ENCODE data around the gene SEMA3D.
"Not testable (repeated sequence)": the region's sequence is repeated elsewhere in the genome, so short reads cannot be mapped to it uniquely, and the experiment has no call there.

Gene SEMA3D

GRCh38 chr7:85023066-85023712, 163.7 kb downstream of the SEMA3D start:
- peak; percentile 88 for FAIRE-seq

- FAIRE-seq = no peak
Measured at GRCh38 chr7:85022064-85022697, 164.7 kb downstream of the SEMA3D start.

GRCh38 chr7:85021101-85021704, 165.7 kb downstream of the SEMA3D start:
- FAIRE-seq = peak; percentile 20

- FAIRE-seq = no peak
Measured at GRCh38 chr7:85019778-85020177, 167.1 kb downstream of the SEMA3D start.

- FAIRE-seq = no peak
Measured at GRCh38 chr7:85019176-85019575, 167.7 kb downstream of the SEMA3D start.

- no peak for FAIRE-seq
Measured at GRCh38 chr7:85018498-85018897, 168.4 kb downstream of the SEMA3D start.

GRCh38 chr7:85016286-85016685, 170.6 kb downstream of the SEMA3D start:
- no peak for FAIRE-seq

GRCh38 chr7:85014936-85015660, 171.8 kb downstream of the SEMA3D start:
- FAIRE-seq = no peak

- FAIRE-seq = no peak
Measured at GRCh38 chr7:85011127-85011526, 175.7 kb downstream of the SEMA3D start.

- FAIRE-seq = no peak
Measured at GRCh38 chr7:85010306-85010705, 176.6 kb downstream of the SEMA3D start.

- no peak for FAIRE-seq
Measured at GRCh38 chr7:85006754-85007153, 180.1 kb downstream of the SEMA3D start.

GRCh38 chr7:85004402-85004801, 182.5 kb downstream of the SEMA3D start:
- no peak for FAIRE-seq

- FAIRE-seq = no peak
Measured at GRCh38 chr7:85001495-85002345, 185.1 kb downstream of the SEMA3D start.

GRCh38 chr7:85000735-85001350, 186.0 kb downstream of the SEMA3D start:
- no peak for FAIRE-seq

GRCh38 chr7:84999450-84999849, 187.4 kb downstream of the SEMA3D start:
- FAIRE-seq = no peak

GRCh38 chr7:84998665-84999064, 188.2 kb downstream of the SEMA3D start:
- FAIRE-seq = no peak

GRCh38 chr7:84997626-84998025, 189.2 kb downstream of the SEMA3D start:
- no peak for FAIRE-seq

- not testable (repeated sequence) for FAIRE-seq
Measured at GRCh38 chr7:84992954-84993353, 193.9 kb downstream of the SEMA3D start.

- FAIRE-seq = no peak
Measured at GRCh38 chr7:84985073-84985784, 201.6 kb downstream of the SEMA3D start.

- no peak for FAIRE-seq
Measured at GRCh38 chr7:84982199-84982598, 204.7 kb downstream of the SEMA3D start.

All from TTC549 (cell line).